Endothelial cell of umbilical vein (primary cell): Measurements from ENCODE around the gene KDM4D.
"Not testable (repeated sequence)": the region's sequence is repeated elsewhere in the genome, so short reads cannot be mapped to it uniquely, and the experiment has no call there.

Experiments
- FOS ChIP-seq: IDR thresholded peaks from 2 replicates; pipeline ENCODE4 v1.6.1; 2011; ENCODE audit warnings: mild to moderate bottlenecking, low read length, moderate library complexity, borderline replicate concordance; ENCODE audit not compliant: insufficient read depth
- POLR2A ChIP-seq: IDR thresholded peaks from 2 replicates; pipeline ENCODE4 v1.6.1; 2012; ENCODE audit warnings: low read depth, mild to moderate bottlenecking, control low read depth, low read length
- POLR2AphosphoS5 ChIP-seq: IDR thresholded peaks from 2 replicates; pipeline ENCODE4 v1.6.1; 2012; ENCODE audit warnings: low read depth, mild to moderate bottlenecking, control low read depth, low read length, moderate library complexity; ENCODE audit not compliant: insufficient read depth
- TF ChIP-seq, protein P1 (sequence below), 2 donors: IDR thresholded peaks; 1 replicate in 1 of 2; 2 replicates in 1 of 2; pipeline ENCODE4 v1.5.1; 2011; ENCODE audit warnings: low read length in 2 of 2, mild to moderate bottlenecking in 2 of 2, moderate library complexity in 2 of 2, control low read depth in 1 of 2, inconsistent platforms in 1 of 2, low read depth in 1 of 2; ENCODE audit not compliant: insufficient read depth in 1 of 2; ENCODE audit errors: extremely low read depth in 1 of 2
- TF ChIP-seq, protein P2 (sequence below): IDR thresholded peaks from 2 replicates; pipeline ENCODE4 v1.6.1; 2011; ENCODE audit not compliant: insufficient read depth, insufficient read length

DNA sequence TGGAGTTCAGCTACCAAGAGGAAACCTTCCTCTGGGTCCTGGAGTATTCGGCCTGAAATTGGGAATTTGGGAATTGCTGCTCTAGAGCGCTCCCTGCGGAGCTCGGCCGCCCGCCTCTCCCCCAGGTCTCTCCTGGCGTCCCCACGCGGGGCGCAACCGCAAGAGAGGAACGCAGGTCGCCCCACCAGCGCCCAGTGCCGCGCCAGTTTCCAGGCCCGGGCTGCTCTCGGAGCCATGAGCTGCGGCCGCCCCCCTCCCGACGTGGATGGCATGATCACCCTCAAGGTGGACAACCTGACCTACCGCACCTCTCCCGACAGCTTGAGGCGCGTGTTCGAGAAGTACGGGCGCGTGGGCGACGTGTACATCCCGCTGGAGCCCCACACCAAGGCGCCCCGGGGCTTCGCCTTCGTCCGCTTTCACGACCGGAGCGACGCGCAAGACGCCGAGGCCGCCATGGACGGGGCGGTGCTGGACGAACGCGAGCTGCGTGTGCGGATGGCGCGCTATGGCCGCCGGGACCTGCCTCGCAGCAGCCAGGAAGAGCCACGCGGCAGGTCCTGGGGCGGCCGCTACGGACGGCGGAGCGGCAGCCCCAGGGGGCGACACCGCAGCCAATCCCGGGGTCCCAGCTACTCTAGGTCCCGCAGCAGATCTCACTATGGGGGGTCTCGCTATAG lies 64.0 kb downstream of the KDM4D start:
- TF ChIP-seq, protein P1, sequence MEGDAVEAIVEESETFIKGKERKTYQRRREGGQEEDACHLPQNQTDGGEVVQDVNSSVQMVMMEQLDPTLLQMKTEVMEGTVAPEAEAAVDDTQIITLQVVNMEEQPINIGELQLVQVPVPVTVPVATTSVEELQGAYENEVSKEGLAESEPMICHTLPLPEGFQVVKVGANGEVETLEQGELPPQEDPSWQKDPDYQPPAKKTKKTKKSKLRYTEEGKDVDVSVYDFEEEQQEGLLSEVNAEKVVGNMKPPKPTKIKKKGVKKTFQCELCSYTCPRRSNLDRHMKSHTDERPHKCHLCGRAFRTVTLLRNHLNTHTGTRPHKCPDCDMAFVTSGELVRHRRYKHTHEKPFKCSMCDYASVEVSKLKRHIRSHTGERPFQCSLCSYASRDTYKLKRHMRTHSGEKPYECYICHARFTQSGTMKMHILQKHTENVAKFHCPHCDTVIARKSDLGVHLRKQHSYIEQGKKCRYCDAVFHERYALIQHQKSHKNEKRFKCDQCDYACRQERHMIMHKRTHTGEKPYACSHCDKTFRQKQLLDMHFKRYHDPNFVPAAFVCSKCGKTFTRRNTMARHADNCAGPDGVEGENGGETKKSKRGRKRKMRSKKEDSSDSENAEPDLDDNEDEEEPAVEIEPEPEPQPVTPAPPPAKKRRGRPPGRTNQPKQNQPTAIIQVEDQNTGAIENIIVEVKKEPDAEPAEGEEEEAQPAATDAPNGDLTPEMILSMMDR (IDR thresholded peaks at IDR 0.05; ENCODE audit: extremely low read depth in 1 of 2, insufficient read depth in 1 of 2, low read depth in 1 of 2, low read length in 2 of 2) = peak; percentile 5 to 42
- TF ChIP-seq POLR2A, POLR2AphosphoS5, FOS: not testable (repeated sequence)
- TF ChIP-seq, protein P2, sequence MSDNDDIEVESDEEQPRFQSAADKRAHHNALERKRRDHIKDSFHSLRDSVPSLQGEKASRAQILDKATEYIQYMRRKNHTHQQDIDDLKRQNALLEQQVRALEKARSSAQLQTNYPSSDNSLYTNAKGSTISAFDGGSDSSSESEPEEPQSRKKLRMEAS = not testable (repeated sequence)
